Heart left ventricle (tissue), 13 donors: ENCODE measurements around the gene THSD7B.

Experiments
- CTCF ChIP-seq, 12 donors: fragments of 200-600 bp; sonication (generic) in 4 of 12; IDR thresholded peaks; one replicate each; pipeline versions ENCODE4 v1.5.0 to v1.8.0; 2018 to 2022; ENCODE audit warnings: antibody characterized with exemption in 12 of 12, mild to moderate bottlenecking in 5 of 12
- POLR2A ChIP-seq, 2 donors: fragments of 450-650 bp; IDR thresholded peaks; one replicate each; pipeline ENCODE4 v1.6.1; 2017; ENCODE audit warnings: antibody characterized with exemption in 2 of 2, mild to moderate bottlenecking in 2 of 2, moderate library complexity in 2 of 2
- donor health status: ischemic (EF 13 %, LVEDD 7.1; RV severe dilation, severe dysfunction).
- donor health status: DM: no; HTN: yes; CAD: no.
- donor health status: DM: no; HTN: no; CAD: no.
- donor health status: ischemic (EF 25% LVEDD 6.9; RV normal size, moderate dysfunction).
- donor health status: ischemic (EF 25% LVEDD 5.7; RV mildly dilated, moderate dysfunction).
- donor health status: ischemic (EF 35%, LVEDD 5.7; RV mildly dilated, moderate dysfunction).
- donor health status: nonischemic (EF 11% LVEDD 7.7; RV severe dilation, severe dysfunction).
- donor health status: DM: yes; HTN: yes; CAD: no.
- donor health status: PGD.
- donor health status: ischemic (EF 29% LVEDD 5.4; RV normal size, mild dysfunction).
- donor health status: nonischemic (EF 23%, LVEDD 6.1; RV moderate dilation, normal function).

GRCh38 chr2:136874258-136874657 lies 108.9 kb downstream of the THSD7B start:
- peak in 8 of 12 donors; percentile 10 to 43 (median 22) for TF ChIP-seq CTCF (IDR thresholded peaks at IDR 0.05)
- no peak for TF ChIP-seq POLR2A (IDR thresholded peaks at IDR 0.05)
